HG03135 (cell line): ENCODE data around the gene ELMO1.

Source experiments
- ATAC-seq: cut with Tn5 transposase; IDR thresholded peaks from one replicate; pipeline ENCODE4 v1.9.1; 2021; ENCODE audit warnings: mild to moderate bottlenecking, moderate library complexity; ENCODE audit not compliant: unreplicated experiment

The ELMO1 gene

GRCh38 chr7:37352251-37352880, 96.3 kb downstream of the ELMO1 start:
- ATAC-seq, result no peak

- ATAC-seq, result no peak
Observed at GRCh38 chr7:37351716-37352115, 96.9 kb downstream of the ELMO1 start.

- no peak for ATAC-seq
Observed at GRCh38 chr7:37349979-37350590, 98.6 kb downstream of the ELMO1 start.

- ATAC-seq, result no peak
Observed at GRCh38 chr7:37348982-37349381, 99.7 kb downstream of the ELMO1 start.

DNA sequence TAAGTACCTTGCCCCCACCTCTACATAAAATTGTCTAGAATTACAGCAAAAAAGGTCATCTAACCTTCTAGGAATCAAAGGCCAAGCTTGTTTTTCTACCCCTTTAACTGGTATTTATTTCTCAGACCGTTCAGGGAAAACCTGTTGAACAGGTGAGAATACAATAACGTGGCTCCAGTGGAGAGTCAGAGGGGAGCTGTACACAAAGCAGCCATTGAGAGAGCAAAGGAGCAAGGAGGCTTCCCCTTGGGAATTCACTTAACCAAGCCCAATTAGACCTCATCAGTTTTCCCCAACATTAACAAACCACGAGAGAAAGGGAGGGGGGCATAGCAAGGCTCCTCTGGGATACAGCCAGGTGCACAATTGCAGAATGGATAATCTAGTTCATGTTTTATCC, 101.9 kb downstream of the ELMO1 start:
- no peak for ATAC-seq

DNA sequence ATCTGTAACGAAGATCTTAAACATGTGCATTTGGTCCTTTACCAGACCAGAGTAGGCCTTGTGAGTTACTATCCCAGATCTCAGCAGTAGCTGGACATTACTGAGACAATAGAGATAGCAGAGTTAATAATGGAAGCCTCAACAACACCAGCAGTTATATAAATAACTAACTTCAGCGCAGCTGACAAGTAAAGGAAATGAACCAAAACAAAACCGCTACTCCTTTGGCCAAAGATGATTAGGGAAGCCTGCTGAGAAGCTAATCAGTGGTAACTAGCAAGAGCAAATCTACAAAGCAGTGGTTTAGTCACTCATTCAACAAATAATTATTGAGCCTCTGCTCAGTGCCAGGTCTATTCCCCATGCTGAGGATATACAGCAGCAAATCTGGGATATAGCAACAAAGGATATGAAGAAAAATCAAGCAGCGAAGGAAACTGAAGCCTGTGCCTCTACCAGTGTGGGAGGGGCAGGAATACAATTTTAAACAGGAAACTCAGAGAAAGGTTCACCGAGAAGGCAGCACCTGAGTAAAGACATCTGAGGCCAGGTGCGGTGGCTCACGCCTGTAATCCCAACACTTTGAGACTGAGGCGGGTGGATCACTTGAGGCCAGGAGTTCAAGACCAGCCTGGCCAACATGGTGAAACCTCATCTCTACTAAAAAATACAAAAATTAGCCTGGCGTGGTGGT, 103.6 kb downstream of the ELMO1 start:
- ATAC-seq, result peak; percentile 29

DNA sequence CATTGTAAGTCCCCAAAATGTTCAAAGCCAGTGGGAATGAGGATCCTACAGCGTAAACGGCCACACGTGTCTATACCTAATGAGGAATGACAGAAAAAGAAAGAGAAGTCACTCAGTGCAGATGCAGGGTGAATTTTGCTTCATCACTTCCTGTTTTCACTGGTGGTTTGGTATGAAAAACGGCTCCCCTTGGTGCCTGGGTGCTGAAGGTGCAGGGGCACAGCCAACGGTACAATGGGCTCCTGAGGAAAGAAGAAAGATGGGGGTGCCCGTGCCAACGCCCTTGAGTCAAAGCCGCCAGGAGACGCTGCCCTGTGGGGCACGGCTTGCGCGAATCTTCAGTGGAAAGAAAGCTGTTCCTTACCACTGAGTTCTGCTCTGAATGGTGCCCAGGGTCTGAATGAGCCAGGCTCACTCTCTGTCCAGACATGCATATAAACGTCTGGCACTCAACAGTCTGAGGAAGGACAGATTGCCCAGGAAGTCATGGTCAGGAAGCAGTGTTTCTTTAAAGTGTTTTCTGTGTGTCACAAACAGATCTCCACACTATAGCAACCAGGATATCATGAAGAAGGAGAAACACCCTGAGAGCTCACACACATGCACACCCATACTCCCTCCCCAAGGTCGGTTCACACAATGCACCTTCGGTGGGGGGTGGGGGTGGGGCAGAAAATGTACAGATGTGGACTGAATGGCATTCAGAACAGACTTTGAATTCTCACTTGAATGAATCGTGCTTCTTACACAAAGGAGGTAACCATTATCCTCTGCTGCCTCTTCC, 105.8 kb downstream of the ELMO1 start:
- ATAC-seq, result peak; percentile 56

DNA sequence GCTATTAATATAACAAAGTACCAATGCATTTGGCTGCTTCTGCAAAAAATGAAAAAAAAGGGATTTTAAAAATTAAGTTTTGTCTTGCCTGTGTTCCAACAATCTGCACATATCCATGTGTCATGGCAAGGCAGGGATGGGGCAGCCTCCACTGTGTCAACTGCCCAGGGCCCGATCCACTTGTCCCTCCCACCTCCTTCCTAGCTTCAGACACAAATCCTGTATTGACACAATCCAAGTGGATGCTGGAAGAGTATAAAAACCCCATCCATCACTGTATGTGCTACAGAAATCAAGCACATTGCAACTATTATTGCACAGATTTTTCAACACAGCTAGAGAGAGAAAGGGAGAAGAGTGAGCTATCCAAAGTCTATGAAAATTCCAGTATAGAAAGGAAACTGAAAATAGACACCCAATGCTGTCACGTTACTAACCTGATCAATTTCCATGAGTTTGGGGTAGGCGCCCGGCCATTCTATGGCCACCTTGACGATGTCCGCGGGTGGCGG, 106.4 kb downstream of the ELMO1 start:
- no peak for ATAC-seq

DNA sequence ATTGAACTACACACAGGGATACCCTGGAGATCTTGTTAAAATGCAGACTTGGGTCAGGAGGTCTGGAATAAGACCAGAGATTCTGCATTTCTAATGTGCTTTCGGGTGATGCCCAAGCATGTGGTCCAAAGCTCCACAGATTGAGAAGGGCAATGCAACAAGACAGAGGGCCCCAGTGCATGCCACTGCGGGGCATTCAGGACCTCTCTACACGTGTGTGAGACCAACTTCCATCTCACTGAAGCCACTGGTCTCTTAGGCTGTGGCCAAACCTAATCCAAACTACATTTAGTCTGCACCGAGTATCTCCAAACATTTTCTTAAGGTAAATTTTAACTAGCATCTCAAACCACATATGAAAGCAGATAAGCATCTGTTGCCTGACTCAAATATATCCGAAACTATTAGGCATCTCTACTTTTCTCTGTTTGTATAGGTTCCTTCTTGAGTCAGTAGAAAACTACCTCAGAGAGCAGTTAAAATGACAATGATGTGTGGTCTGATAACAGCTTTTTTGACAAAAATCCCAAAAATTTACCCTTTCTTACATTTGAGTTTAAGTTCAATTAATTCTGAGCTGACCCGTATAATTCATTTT, 107.5 kb downstream of the ELMO1 start:
- ATAC-seq, result peak; percentile 35

- ATAC-seq, result no peak
Observed at GRCh38 chr7:37338966-37339365, 109.7 kb downstream of the ELMO1 start.

- no peak for ATAC-seq
Observed at GRCh38 chr7:37337522-37337921, 111.1 kb downstream of the ELMO1 start.

- peak; percentile 91 for ATAC-seq
Observed at GRCh38 chr7:37336259-37336658, 112.4 kb downstream of the ELMO1 start.

DNA sequence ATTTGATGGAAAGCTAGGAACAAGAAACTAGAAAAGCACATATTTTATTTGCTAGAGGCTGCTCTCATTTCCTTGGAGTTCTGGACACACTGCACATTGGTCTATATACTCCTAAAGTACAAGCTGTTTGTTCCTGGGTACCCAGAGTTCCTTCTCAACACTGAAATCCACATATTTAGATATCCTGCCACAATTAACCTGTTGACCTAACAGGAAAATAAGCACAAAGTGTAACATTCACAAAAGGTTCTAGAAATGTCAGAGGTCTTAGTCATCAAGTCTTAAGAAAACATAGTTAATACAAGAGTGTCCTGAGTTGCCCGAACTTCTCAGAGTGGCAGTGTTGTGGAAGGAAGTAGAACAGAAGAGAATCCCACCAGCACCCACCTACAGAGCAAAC, 115.6 kb downstream of the ELMO1 start:
- no peak for ATAC-seq

- ATAC-seq, result no peak
Observed at GRCh38 chr7:37332243-37333016, 116.2 kb downstream of the ELMO1 start.

- ATAC-seq, result no peak
Observed at GRCh38 chr7:37330775-37331174, 117.9 kb downstream of the ELMO1 start.

DNA sequence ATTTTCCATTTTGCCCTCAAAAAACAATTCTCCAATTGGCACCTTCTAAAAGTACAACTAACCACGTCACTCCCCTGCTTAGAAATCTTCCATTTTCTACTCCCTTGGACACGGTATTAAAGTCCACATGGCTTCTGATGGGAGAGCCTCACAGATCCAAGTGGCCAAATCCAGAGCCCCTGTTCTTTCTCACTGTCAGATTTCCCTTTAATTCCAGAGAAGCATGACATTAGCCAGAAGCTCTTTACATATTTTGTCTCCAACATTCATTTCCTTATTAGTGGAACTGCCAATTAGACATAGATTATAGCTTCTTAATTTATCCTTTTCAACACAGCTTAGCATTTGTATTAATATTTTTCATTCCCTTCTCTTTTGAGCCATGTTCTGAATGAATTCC, 118.7 kb downstream of the ELMO1 start:
- ATAC-seq, result no peak

- no peak for ATAC-seq
Observed at GRCh38 chr7:37327288-37327687, 121.4 kb downstream of the ELMO1 start.

DNA sequence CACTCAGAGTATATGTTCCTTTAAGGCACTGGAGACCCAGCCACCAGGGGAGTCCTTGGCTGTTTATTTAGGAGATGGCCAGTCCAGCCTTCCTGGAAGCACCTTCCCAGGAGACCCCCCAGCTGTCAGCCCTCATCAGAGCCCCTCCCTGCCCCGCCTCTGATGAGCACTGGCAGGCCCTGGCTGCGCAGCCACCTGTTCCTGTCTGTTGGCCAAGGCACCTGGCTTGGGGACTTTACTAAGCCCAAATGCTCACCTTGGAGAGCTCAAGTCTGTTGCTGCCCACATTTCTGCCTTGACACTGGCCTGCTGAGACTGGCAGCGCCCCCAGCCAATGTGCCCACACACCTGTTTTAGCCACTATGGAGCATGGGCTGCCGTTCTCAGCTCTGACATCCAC, 124.7 kb downstream of the ELMO1 start:
- no peak for ATAC-seq

DNA sequence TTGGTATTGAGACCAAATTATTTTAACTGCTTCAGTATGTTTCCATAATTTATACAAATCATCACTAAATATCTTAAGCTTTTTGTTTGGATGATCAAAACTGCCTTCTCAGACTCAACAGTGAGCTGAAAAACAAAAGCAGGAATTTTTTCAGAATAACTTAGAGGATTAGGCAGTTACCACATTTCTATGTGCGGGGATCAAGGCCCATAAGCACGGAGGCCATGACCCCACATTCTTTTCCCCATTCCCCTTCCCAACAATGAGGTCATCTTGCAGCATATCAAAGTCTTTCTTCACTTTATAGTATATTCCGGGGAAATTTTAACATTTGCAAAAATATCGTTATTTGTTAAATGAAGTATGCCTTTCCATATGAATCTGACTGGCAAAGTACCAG, 125.8 kb downstream of the ELMO1 start:
- no peak for ATAC-seq

- no peak for ATAC-seq
Observed at GRCh38 chr7:37320848-37321468, 127.7 kb downstream of the ELMO1 start.
